Uterus (tissue), 2 donors: Measurements from ENCODE around the gene NME5.

Experiments
- POLR2A ChIP-seq, 2 donors: fragments of 450-650 bp; IDR thresholded peaks; one replicate each; pipeline ENCODE4 v1.6.1; 2016; ENCODE audit warnings: antibody characterized with exemption in 2 of 2, mild to moderate bottlenecking in 1 of 2, moderate library complexity in 1 of 2
- TF ChIP-seq, protein P1 (sequence below), 4 experiments: fragments of 200-600 bp in 2 of 4; fragments of 450-650 bp in 2 of 4; sonication (generic) in 2 of 4; IDR thresholded peaks; one replicate each; pipeline ENCODE4 v1.5.1; 2016 to 2019; ENCODE audit warnings: antibody characterized with exemption in 4 of 4, mild to moderate bottlenecking in 2 of 4, moderate library complexity in 1 of 4

DNA sequence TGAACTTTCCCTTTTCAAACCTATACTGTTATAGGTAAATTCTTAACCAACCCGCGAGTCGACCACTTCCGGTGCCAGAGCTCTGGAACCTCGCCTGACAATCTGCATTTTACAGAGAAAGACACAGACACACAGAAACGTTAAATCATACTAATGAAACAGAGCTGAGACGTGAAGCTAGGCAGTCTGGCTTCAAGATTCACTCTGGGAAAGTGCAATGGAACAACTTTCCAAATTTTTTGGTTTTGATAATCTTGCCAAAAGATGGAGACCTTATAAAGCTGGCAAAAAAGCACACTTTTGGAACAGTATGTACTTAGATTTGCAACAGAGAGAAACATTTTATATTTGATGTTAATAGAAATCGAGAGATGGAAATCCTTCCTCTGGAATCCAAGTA is 71.3 kb downstream of the NME5 start:
- TF ChIP-seq, protein P1, sequence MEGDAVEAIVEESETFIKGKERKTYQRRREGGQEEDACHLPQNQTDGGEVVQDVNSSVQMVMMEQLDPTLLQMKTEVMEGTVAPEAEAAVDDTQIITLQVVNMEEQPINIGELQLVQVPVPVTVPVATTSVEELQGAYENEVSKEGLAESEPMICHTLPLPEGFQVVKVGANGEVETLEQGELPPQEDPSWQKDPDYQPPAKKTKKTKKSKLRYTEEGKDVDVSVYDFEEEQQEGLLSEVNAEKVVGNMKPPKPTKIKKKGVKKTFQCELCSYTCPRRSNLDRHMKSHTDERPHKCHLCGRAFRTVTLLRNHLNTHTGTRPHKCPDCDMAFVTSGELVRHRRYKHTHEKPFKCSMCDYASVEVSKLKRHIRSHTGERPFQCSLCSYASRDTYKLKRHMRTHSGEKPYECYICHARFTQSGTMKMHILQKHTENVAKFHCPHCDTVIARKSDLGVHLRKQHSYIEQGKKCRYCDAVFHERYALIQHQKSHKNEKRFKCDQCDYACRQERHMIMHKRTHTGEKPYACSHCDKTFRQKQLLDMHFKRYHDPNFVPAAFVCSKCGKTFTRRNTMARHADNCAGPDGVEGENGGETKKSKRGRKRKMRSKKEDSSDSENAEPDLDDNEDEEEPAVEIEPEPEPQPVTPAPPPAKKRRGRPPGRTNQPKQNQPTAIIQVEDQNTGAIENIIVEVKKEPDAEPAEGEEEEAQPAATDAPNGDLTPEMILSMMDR (IDR thresholded peaks at IDR 0.05) = no peak
- no peak for TF ChIP-seq POLR2A (IDR thresholded peaks at IDR 0.05)
